SW480 (cell line): Measurements from ENCODE around the gene NBPF1.
"Not testable (repeated sequence)": the region's sequence is repeated elsewhere in the genome, so short reads cannot be mapped to it uniquely, and the experiment has no call there.

Source experiments
- DNase-seq: peaks from one replicate; pipeline ENCODE4 v3.0.0-alpha.2; 2016; ENCODE audit warnings: low spot score

The NBPF1 gene

GRCh38 chr1:16545682-16546095 lies 67.7 kb downstream of the NBPF1 start:
- DNase-seq, result peak; percentile 13

DNA sequence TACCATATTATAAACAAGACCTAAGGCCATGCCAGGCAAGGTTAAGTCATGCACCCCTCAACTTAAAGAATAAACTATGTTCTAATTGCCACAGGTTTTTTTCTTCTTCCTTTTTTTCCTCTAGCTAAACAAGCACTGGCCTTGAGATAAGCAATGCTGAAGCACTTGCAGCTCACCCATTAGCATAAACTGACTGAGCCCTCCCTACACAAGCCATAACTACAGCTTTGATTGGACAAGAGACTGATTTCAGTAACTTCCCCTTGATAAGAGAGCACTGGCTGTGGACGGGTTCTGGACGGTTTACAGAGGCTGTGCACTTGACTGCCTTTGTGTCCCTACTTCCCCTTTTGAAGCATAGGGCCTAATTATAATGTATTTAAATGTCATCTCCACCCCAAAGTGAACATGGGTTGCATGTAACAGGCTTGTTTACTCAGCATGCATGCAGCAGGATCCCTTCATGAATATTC lies 72.9 kb downstream of the NBPF1 start:
- DNase-seq, result not testable (repeated sequence)

DNA sequence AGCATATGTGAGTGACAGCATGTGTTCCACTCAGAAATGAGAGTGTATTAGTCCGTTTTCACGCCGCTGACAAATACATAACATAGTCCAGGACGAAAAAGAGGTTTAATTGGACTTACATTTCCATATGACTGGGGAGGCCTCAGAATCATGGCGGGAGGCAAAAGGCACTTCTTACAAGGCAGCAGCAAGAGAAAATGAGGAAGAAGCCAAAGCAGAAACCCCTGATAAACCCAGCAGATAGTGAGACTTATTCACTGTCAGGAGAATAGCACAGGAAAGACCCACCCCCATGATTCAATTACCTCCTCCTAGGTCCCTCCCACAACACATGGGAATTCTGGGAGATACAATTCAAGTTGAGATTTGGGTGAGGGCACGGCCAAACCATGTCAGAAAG lies 75.8 kb downstream of the NBPF1 start:
- DNase-seq, result not testable (repeated sequence)

- DNase-seq, result not testable (repeated sequence)
These were observed 76.6 kb downstream of the NBPF1 start for GRCh38 chr1:16536796-16537195.

DNA sequence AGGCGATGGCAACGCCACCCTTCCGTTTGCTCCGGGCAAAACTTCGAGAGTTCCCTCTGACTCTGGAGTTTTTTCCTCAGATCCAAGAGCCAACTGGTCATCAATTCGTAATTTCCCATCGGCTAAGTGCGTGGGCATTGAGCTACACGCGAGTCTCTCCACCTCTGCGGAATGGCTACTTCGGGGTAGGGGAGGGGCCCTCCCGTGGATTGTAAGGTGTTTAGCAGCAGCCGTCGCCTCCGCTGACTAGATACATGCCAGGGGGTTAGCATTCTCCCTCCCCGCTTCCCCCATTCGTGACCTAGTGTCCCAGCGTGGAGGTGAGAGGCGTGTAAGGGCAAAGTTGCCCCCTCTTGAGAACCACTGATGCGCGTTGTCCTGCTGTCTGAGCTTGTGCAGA lies 77.5 kb downstream of the NBPF1 start:
- not testable (repeated sequence) for DNase-seq

DNA sequence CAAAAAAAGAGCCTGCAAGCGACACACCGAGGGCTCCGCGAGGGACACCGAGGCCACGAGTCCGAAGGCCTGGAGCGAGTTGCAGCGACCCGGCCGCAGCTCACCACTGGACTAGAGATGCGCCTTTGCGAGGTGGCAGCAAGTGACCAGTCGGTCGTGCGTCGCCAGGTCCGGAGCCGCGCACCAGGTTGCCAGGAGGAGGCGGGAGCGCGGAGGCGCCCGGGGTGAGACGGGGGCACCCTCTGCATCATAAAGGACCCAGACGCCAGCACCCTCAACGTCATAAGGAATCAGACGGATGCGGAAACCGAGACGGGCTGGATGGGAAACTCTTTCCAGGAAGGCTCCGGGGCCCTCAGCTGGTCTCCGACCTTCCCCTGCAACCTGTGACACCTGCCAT lies 77.9 kb downstream of the NBPF1 start:
- DNase-seq, result not testable (repeated sequence)

DNA sequence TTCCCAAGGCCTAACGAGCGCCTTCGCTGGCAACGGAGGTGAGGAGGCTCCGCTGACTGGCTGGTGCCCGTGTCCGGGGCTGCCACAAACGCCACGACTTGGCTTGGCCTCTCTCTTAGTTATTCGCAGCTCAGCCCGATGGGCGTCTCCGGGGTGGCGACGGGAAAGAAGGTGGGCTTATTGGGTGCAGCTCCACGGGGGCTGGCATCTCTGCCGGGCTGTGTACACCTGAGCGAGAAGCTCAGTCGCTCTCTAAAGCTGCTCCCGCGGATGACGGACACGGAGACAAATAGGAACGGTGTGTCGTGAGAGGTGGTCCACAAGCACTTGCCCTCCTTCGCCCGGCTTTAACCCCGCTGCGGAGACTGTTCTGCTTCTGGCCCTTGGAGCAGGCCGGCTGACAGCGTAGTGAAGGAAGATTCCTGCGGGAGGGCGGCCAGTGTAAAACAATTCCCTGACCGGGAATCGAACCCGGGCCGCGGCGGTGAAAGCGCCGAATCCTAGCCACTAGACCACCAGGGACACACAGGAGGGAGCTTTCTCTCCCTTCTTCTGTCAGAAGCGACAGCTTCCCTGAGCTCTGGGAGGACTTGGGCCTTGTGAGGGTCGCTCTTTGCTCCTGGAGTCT lies 78.4 kb downstream of the NBPF1 start:
- not testable (repeated sequence) for DNase-seq

- DNase-seq, result not testable (repeated sequence)
These were observed 79.0 kb downstream of the NBPF1 start for GRCh38 chr1:16534239-16534828.

DNA sequence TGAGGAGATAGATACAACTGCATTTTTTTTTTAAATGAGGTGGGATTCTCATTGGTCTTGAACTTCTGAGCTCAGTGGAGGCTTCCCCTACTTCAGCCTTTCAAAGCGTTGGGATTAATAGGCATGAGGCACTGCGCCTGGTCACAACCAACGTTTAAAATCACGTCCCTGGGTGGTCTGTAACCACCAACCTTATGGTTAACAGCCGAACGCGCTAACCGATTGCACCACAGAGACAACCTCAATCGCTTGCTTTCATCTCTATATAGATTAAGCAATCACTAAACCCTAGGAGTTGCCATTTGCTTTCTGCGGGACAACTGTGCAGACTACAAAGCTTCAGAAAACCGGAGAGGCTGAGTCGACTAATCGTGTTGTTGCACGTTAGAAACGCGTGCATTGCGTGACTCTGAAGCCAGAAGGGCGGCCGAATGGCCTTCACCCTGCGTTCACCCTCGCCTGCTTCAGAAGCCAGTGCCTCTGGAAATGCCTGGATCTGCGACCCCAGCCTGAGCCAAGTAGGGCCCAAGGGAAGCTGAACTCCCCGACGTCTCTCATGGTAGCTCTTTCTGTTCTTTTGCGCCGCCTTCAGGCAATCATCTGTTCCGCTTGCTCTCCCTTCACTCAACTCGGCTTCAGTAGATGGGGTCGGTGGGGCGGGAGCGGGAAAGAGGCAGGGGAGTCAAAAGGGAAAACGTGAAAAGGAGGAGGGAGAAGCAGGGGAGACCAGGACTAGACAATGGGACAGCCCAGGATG lies 81.0 kb downstream of the NBPF1 start:
- DNase-seq, result not testable (repeated sequence)

GRCh38 chr1:16528338-16528737 lies 85.0 kb downstream of the NBPF1 start:
- DNase-seq, result not testable (repeated sequence)

DNA sequence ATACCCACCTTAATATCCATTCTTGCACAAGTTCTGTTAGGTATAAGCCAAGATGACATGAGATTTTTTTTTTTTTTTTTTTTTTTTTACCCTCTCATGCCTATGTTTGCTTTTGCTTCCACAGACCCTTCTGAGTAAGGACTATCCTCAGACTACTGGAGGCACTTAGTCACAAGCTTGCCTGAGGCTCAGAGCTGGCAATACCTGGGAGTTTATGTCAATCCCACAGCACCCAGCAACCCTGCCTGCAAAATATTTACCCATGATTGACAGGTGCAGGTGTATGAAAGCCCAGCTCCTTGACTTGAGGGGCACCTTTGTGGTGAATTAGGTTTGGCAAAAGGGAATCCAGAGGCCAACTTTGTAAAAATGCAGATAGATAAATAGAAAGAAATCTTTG lies 87.6 kb downstream of the NBPF1 start:
- not testable (repeated sequence) for DNase-seq

DNA sequence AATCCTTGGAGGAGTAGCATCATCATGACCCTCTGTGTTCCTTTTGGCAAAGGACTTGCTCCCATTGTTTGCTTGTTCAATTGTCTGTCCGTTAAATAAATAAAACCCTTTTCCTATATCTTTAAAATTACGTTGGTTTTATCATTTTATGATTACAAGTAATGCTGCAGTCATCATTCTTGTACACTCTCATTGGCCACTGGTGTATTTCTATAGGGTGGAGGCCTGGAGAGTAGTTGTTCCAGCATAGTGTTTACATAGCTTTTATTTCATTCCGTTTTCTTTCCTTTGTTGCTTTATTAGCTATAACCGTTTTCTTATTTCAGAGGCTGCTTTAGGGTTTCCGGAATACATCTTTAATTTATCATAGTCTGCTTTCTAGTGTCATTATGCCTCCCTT lies 91.7 kb downstream of the NBPF1 start:
- DNase-seq, result not testable (repeated sequence)

DNA sequence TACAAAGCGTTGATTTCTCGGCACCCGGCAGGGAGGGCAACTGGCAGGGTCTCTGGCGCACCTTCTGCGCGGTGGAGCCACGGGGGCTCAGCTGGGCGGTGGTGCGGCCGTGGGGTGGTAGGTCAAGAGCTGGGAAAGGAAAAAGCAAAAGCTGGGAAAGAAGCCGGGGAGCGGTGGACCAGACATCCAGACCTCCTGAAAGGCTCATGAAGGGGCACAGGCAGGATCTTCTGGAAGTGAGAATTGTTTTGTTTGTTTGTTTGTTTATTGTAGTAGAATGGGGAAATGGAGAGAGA lies 92.1 kb downstream of the NBPF1 start:
- no peak for DNase-seq

- not testable (repeated sequence) for DNase-seq
These were observed 92.7 kb downstream of the NBPF1 start for GRCh38 chr1:16520435-16521287.

DNA sequence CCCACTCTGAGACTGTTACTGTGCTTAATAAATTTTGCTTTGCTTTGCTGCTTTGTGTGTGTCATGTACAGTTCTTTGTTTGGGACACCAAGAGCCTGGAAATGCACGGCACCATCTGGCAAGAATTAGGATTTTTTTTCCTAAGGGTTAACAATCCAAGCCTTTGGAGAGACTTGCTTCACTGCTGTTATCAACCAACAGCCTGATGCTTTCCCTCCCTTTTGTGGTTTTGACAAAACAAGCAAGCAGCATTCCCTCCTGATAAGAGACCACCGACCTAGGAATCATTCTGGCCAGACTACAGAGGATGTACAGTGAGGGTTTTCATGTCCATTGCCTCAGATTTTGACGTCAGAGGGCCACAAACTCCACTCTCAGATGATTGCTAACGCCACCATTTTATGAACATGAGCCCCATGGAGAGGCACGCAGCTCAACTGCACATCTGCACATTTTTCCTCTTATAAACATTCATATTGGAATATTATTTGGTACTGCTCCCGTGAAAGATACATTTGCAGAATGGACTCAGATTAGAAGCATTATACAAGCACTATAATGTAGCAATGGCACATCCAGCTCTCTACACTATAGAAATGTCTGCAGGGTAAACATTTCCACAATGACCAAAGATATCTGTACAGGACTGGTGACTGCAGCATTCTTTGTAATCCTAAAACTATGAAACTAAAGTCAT lies 94.0 kb downstream of the NBPF1 start:
- DNase-seq, result not testable (repeated sequence)

- not testable (repeated sequence) for DNase-seq
These were observed 94.5 kb downstream of the NBPF1 start for GRCh38 chr1:16518913-16519254.

DNA sequence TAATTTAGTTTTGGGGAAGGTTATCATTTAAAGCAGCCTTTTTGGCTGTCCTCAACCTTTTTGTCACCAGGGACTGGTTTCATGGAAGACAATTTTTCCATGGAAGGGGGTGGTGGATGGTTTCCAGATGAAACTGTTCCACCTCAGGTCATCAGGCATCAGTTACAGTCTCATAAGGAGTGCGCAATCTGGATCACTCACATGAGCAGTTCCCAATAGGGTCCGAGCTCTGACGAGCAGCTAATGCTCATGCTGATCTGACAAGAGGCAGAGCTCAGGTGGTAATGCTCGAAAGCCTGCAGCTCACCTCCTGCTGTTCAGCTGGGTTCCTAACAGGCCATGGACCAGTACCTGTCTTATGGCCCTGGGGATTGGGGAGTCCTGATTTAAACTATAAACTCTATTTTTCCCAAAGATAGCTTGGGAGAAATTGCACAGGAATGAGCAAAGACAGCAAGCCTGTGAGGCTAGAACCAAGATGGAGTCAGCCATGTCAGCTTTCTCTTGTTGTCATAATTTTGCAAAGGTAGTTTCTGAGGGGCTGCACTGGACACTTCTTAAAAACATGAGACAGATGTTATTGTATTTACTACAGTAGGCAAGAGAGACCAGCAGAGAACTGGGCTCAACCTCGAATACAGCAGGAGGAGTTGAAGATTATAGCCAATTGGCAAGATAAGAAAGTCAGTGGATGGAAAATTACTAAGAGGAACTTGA lies 96.5 kb downstream of the NBPF1 start:
- DNase-seq, result not testable (repeated sequence)

DNA sequence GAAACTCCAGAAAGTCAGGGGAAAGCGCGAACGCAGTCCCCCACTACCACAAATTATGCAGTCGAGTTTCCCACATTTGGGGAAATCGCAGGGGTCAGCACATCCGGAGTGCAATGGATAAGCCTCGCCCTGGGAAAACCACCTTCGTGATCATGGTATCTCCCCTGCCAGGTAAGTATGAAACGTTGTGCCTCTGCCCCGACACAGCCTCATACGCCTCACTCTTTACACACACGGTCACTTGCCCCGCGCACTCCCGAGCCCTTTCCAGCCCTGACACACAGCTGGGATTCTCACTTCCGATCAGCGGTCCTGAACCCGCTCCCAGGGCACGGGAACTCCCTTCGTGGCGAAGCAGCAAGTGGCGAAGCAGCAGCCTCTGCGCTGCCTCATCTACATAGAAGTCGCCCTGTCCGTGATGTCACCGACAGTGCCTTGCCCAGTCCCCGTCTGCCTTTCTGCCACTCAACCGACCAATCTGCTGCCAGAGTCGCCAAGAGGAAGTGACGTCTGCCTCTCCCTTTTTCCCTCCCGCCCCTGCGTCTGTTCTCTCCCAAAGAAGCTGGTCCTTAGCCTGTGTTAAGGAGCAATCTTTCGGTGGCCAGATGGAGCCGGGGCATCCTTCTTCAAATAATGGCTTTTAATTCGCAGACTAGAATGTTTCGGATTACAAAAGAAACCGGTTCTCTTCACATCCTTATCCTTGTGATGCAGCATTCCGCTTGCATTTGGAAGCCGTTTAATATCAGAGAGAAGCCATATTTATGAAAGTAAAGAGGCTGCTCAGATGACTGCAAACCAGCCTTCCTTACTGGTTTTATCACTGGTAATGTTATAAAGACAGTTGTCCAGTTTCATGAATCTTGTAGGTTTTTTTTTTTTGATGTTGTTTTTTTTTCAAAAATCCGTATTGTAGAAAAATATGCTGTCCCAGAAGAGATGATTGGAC lies 99.0 kb downstream of the NBPF1 start, which contains the start of gene RNU1-1:
RNU1-1 (minus strand) TSS at position 179 of the 949 bp plus-strand sequence.
- DNase-seq, result peak; percentile 65

DNA sequence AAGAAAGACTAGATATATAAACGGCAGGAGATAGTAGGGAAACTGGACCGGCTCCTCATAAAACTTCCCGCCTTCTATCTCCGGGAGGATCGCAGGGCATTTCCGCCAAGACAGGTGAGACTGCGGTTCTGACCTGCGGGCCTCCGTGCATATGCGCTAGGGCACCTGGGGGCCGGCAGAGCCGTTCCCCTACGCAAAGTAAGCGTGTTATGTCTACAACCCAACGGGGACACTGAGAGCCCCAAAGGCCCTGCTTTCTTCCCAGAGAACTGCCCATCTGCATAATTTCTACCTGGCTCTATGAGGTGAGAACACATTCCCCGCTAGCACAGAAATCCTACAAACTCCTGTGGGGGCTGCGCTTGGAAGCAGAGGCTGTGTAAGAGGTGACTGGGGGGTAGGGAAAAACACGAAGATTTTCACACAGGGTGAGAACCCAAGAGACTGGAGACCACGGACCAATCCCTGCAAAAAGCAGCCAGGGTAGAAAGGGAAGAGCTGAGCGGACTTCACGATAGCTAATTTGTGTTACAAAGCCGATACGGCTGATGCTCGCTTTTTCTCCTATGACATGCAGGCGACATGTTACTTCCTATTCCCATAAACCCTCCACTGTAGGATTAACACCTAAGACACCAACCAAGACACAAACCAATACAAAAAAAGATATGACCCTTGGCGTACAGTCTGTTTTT lies 99.8 kb downstream of the NBPF1 start:
- peak; percentile 98 for DNase-seq
